Neural cell (in vitro differentiated cells): ENCODE data around the gene ECEL1. TPM values are rescaled to one million over a fixed set of nuclear protein-coding genes. Genes with fewer than 3 reads are reported as not detected.
"Not testable (repeated sequence)": the region's sequence is repeated elsewhere in the genome, so short reads cannot be mapped to it uniquely, and the experiment has no call there.

Experiments
- H2AFZ ChIP-seq: fragments of 200-600, 300-800 bp; sonication (generic), shearing (Covaris generic); 2 replicates; pipeline ENCODE4 v1.6.0; 2014; ENCODE audit warnings: low read depth, mild to moderate bottlenecking, antibody characterized with exemption, low read length, moderate library complexity
- H3F3A ChIP-seq: fragments of 200-600 bp; shearing (Covaris generic); 2 replicates; pipeline ENCODE4 v1.6.1; 2016; ENCODE audit warnings: mild to moderate bottlenecking, moderate library complexity, mixed read lengths, antibody characterized with exemption, low read length; ENCODE audit not compliant: insufficient read depth, poor library complexity, severe bottlenecking
- H3K27ac ChIP-seq: fragments of 200-600, 300-800 bp; sonication (generic), shearing (Covaris generic); 2 replicates; pipeline ENCODE4 v1.5.1; 2014; ENCODE audit warnings: mild to moderate bottlenecking, low read length, moderate library complexity
- H3K27me3 ChIP-seq: fragments of 300-800, 200-600 bp; sonication (generic), shearing (Covaris generic); 2 replicates; pipeline ENCODE4 v1.6.0; 2014; ENCODE audit warnings: mild to moderate bottlenecking, low read depth, low read length, moderate library complexity; ENCODE audit not compliant: insufficient read depth
- H3K36me3 ChIP-seq: fragments of 300-800, 200-600 bp; sonication (generic), shearing (Covaris generic); 2 replicates; pipeline ENCODE4 v1.5.1; 2014; ENCODE audit warnings: mild to moderate bottlenecking, antibody characterized with exemption, low read length, moderate library complexity; ENCODE audit not compliant: insufficient read depth
- H3K4me2 ChIP-seq: fragments of 300-800, 200-600 bp; sonication (generic), shearing (Covaris generic); 2 replicates; pipeline ENCODE4 v1.6.0; 2014; ENCODE audit warnings: mild to moderate bottlenecking, low read length
- H3K4me3 ChIP-seq: fragments of 300-800, 200-600 bp; sonication (generic), shearing (Covaris generic); 2 replicates; pipeline ENCODE4 v1.5.1; 2014; ENCODE audit warnings: mild to moderate bottlenecking, low read length, moderate library complexity
- H3K79me2 ChIP-seq: fragments of 200-600 bp; shearing (Covaris generic); replicated peaks from 2 replicates; pipeline ENCODE4 v1.6.0; 2014; ENCODE audit warnings: mild to moderate bottlenecking, low read length, moderate library complexity; ENCODE audit not compliant: insufficient read depth
- H3K9ac ChIP-seq: fragments of 300-800, 200-600 bp; sonication (generic), shearing (Covaris generic); 2 replicates; pipeline ENCODE4 v1.6.1; 2016; ENCODE audit warnings: mild to moderate bottlenecking, low read length, mixed read lengths
- H3K9me2 ChIP-seq: fragments of 200-600 bp; shearing (Covaris generic); 2 replicates; pipeline ENCODE4 v1.6.1; 2016; ENCODE audit warnings: mild to moderate bottlenecking, low read length, mixed read lengths; ENCODE audit not compliant: insufficient read depth
- H3K9me3 ChIP-seq: fragments of 200-600, 300-800 bp; sonication (generic), shearing (Covaris generic); 2 replicates; pipeline ENCODE4 v1.6.1; 2016; ENCODE audit warnings: mild to moderate bottlenecking, mixed run types, low read length, moderate library complexity, mixed read lengths
- H4K20me1 ChIP-seq: fragments of 200-600 bp; shearing (Covaris generic); 2 replicates; pipeline ENCODE4 v1.6.1; 2016; ENCODE audit warnings: mild to moderate bottlenecking, mixed run types; ENCODE audit not compliant: insufficient read depth
- CTCF ChIP-seq: fragments of 450-650 bp; IDR thresholded peaks from 2 replicates; pipeline ENCODE4 v1.5.1; 2014; ENCODE audit warnings: antibody characterized with exemption, mild to moderate bottlenecking, moderate library complexity; ENCODE audit not compliant: poor library complexity, severe bottlenecking
- EP300 ChIP-seq: fragments of 450-650 bp; conservative IDR thresholded peaks from 2 replicates; pipeline ENCODE4 v1.6.1; 2014; ENCODE audit warnings: antibody characterized with exemption, mild to moderate bottlenecking, moderate library complexity; ENCODE audit not compliant: poor library complexity, severe bottlenecking
- EZH2 ChIP-seq: fragments of 200-600, 300-800 bp; shearing (Covaris generic), sonication (generic); IDR thresholded peaks from 2 replicates; pipeline ENCODE4 v1.6.1; 2014; ENCODE audit warnings: antibody characterized with exemption, low read length, borderline replicate concordance, mild to moderate bottlenecking; ENCODE audit not compliant: insufficient read depth, poor library complexity, severe bottlenecking
- MXI1 ChIP-seq: fragments of 450-650 bp; conservative IDR thresholded peaks from 2 replicates; pipeline ENCODE4 v1.6.1; 2014; ENCODE audit warnings: antibody characterized with exemption, mild to moderate bottlenecking; ENCODE audit not compliant: poor library complexity, severe bottlenecking
- POLR2AphosphoS5 ChIP-seq: IDR thresholded peaks from 2 replicates; pipeline ENCODE4 v1.6.1; 2012
- RAD21 ChIP-seq: fragments of 450-650 bp; conservative IDR thresholded peaks from 2 replicates; pipeline ENCODE4 v1.6.1; 2014; ENCODE audit warnings: antibody characterized with exemption, mild to moderate bottlenecking, moderate library complexity
- REST ChIP-seq: IDR thresholded peaks from 2 replicates; pipeline ENCODE4 v1.6.1; 2012; ENCODE audit warnings: borderline replicate concordance
- SMC3 ChIP-seq: fragments of 450-650 bp; conservative IDR thresholded peaks from 2 replicates; pipeline ENCODE4 v1.6.1; 2014; ENCODE audit warnings: antibody characterized with exemption, mild to moderate bottlenecking, moderate library complexity; ENCODE audit not compliant: poor library complexity
- TAF1 ChIP-seq: IDR thresholded peaks from 2 replicates; pipeline ENCODE4 v1.6.1; 2012; ENCODE audit warnings: low read depth
- polyA plus RNA-seq: library from polyadenylated mRNA; depleted of rRNA; stranded (reverse); fragments of >200 nt; gene quantifications from 2 replicates; pipeline ENCODE4 v1.2.3, GENCODE V29; 2014

The ECEL1 gene
- polyA plus RNA-seq, 1 donor from 2014 or later = 60.9 TPM

- TF ChIP-seq SMC3 (no peak), TAF1 (no peak), REST (no peak)
- H3K27me3 ChIP-seq = no peaks in the 10 kb centered on the region
These were observed 46.5 kb upstream of the ECEL1 start for GRCh38 chr2:232533944-232534710.

GRCh38 chr2:232532821-232533220, 45.2 kb upstream of the ECEL1 start:
- not testable (repeated sequence) for H2AFZ ChIP-seq, H3K27me3 ChIP-seq, H3F3A ChIP-seq, H3K9ac ChIP-seq, H3K36me3 ChIP-seq, H4K20me1 ChIP-seq, H3K4me3 ChIP-seq, H3K9me2 ChIP-seq, H3K27ac ChIP-seq, H3K9me3 ChIP-seq, H3K79me2 ChIP-seq, H3K4me2 ChIP-seq

More at GRCh38 chr2:232533944-232534710, 46.5 kb upstream of the ECEL1 start:
- H4K20me1 ChIP-seq = no peaks in the 10 kb centered on the region
- no peaks in the 10 kb centered on the region for H3K9me2 ChIP-seq
- no peak overlapping the region for H3K4me3 ChIP-seq
- no peaks in the 10 kb centered on the region for H3F3A ChIP-seq
- H3K9ac ChIP-seq = no peak overlapping the region
- no peak overlapping the region for H2AFZ ChIP-seq
- H3K9me3 ChIP-seq = no peaks in the 10 kb centered on the region
- H3K79me2 ChIP-seq = no peaks in the 10 kb centered on the region
- H3K36me3 ChIP-seq = no peaks in the 10 kb centered on the region
- no peak overlapping the region for H3K4me2 ChIP-seq
- no peak overlapping the region for H3K27ac ChIP-seq

- H3F3A ChIP-seq = no peaks in the 10 kb centered on the region
- no peak overlapping the region for H3K4me3 ChIP-seq
- no peaks in the 10 kb centered on the region for H3K27me3 ChIP-seq
- no peaks in the 10 kb centered on the region for H3K79me2 ChIP-seq
- H4K20me1 ChIP-seq = no peaks in the 10 kb centered on the region
- TF ChIP-seq TAF1 (no peak), RAD21 (no peak), MXI1 (no peak), SMC3 (no peak), EP300 (no peak), REST (no peak), POLR2AphosphoS5 (no peak), EZH2 (no peak), CTCF (no peak)
- H3K4me2 ChIP-seq = no peak overlapping the region
- no peaks in the 10 kb centered on the region for H3K9me3 ChIP-seq
- H2AFZ ChIP-seq = no peak overlapping the region
- H3K27ac ChIP-seq = no peak overlapping the region
- no peak overlapping the region for H3K9ac ChIP-seq
- no peaks in the 10 kb centered on the region for H3K9me2 ChIP-seq
- H3K36me3 ChIP-seq = no peaks in the 10 kb centered on the region
These were observed 44.8 kb upstream of the ECEL1 start for GRCh38 chr2:232532419-232532818.
